IMR-90 (cell line): Measurements from ENCODE around the gene RUNX2. TPM values are rescaled to one million over a fixed set of nuclear protein-coding genes. Genes with fewer than 3 reads are reported as not detected.
A peak's percentile ranks its signal among the peaks of the same experiment; 100 is the strongest.

Source experiments
- ATAC-seq: fragments of 200-7000 bp; cut with Tn5 transposase; 2 replicates; pipeline ENCODE4 v1.9.1; 2020; ENCODE audit warnings: low read depth, mild to moderate bottlenecking, moderate library complexity
- BruUV-seq: library from RNA; stranded (reverse); fragments of 400-500 nt; replicated peaks from 2 replicates; lab custom pipeline; 2021; lab: Mats Ljungman, UMichigan
- CTCF ChIA-PET: fragments of 300-600 bp; formaldehyde crosslinking; extraction: SDS; loops from one replicate; lab custom pipeline; 2021; ENCODE audit warnings: antibody characterized with exemption; lab: Yijun Ruan, JAX
- POLR2A ChIA-PET: fragments of 300-600 bp; sonication (Branson Sonifier 250); formaldehyde crosslinking; loops from one replicate; lab custom pipeline; 2022; ENCODE audit warnings: antibody characterized with exemption; ENCODE audit not compliant: unreplicated experiment; lab: Charles Lee
- DNase-seq: peaks from one replicate; pipeline ENCODE4 v3.0.0; 2013
- H2AFZ ChIP-seq: replicated peaks from 2 replicates; pipeline ENCODE3; 2013; ENCODE audit warnings: low read length, mild to moderate bottlenecking; ENCODE audit not compliant: poor library complexity
- H2AK5ac ChIP-seq: 2 replicates; pipeline ENCODE4 v1.6.1; 2013; ENCODE audit warnings: low read depth, low read length, inconsistent platforms
- H2AK9ac ChIP-seq: replicated peaks from 2 replicates; pipeline ENCODE3; 2013; ENCODE audit warnings: mild to moderate bottlenecking, low read depth, low read length, moderate library complexity; ENCODE audit not compliant: poor library complexity
- H2BK120ac ChIP-seq: 2 replicates; pipeline ENCODE4 v1.6.1; 2013; ENCODE audit warnings: low read depth, low read length, inconsistent platforms
- H2BK15ac ChIP-seq: 3 replicates; pipeline ENCODE4 v1.6.1; 2013; ENCODE audit warnings: low read depth, low read length, inconsistent platforms
- H2BK20ac ChIP-seq: 2 replicates; pipeline ENCODE4 v1.6.1; 2013; ENCODE audit warnings: low read depth, mild to moderate bottlenecking, inconsistent platforms, low read length, moderate library complexity
- H2BK5ac ChIP-seq: 2 replicates; pipeline ENCODE4 v1.6.1; 2013; ENCODE audit warnings: mild to moderate bottlenecking, low read depth, low read length, inconsistent platforms; ENCODE audit not compliant: poor library complexity, severe bottlenecking
- H3K14ac ChIP-seq: replicated peaks from 2 replicates; pipeline ENCODE4 v1.6.1; 2013; ENCODE audit warnings: low read depth, low read length, inconsistent platforms
- H3K18ac ChIP-seq: 2 replicates; pipeline ENCODE4 v1.6.1; 2013; ENCODE audit warnings: low read depth, low read length, control low read depth
- H3K23ac ChIP-seq: 2 replicates; pipeline ENCODE4 v1.6.1; 2013; ENCODE audit warnings: low read depth, low read length, inconsistent platforms
- H3K27ac ChIP-seq: 2 replicates; pipeline ENCODE4 v1.5.1; 2013; ENCODE audit warnings: mild to moderate bottlenecking, control low read depth, low read length; ENCODE audit not compliant: insufficient read depth
- H3K27me3 ChIP-seq: 2 replicates; pipeline ENCODE4 v1.6.1; 2013; ENCODE audit warnings: low read length; ENCODE audit not compliant: control insufficient read depth, insufficient read depth
- H3K36me3 ChIP-seq: 2 replicates; pipeline ENCODE4 v1.6.1; 2013; ENCODE audit warnings: low read length, mixed read lengths; ENCODE audit not compliant: control insufficient read depth, insufficient read depth
- H3K4ac ChIP-seq: 2 replicates; pipeline ENCODE4 v1.6.1; 2013; ENCODE audit warnings: low read depth, low read length, inconsistent platforms
- H3K4me1 ChIP-seq: 2 replicates; pipeline ENCODE4 v1.6.1; 2013; ENCODE audit warnings: low read length, mixed read lengths; ENCODE audit not compliant: control insufficient read depth, insufficient read depth
- H3K4me2 ChIP-seq: 2 replicates; pipeline ENCODE4 v1.6.1; 2013; ENCODE audit warnings: low read depth, mild to moderate bottlenecking, control low read depth, low read length, moderate library complexity
- H3K4me3 ChIP-seq: 2 replicates; pipeline ENCODE4 v1.5.1; 2013; ENCODE audit warnings: low read depth, mild to moderate bottlenecking, control low read depth, low read length, moderate library complexity; ENCODE audit not compliant: insufficient read depth
- H3K56ac ChIP-seq: 2 replicates; pipeline ENCODE4 v1.6.1; 2013; ENCODE audit warnings: low read length, inconsistent platforms; ENCODE audit not compliant: insufficient read depth; ENCODE audit errors: extremely low read depth
- H3K79me1 ChIP-seq, 2 experiments: 2 replicates each; pipeline ENCODE4 v1.6.1; 2013; ENCODE audit warnings: low read length in 2 of 2, inconsistent platforms in 1 of 2, low read depth in 1 of 2
- H3K9ac ChIP-seq: 2 replicates; pipeline ENCODE4 v1.6.1; 2013; ENCODE audit warnings: low read depth, low read length, control low read depth
- H3K9me1 ChIP-seq: 2 replicates; pipeline ENCODE4 v1.6.1; 2013; ENCODE audit warnings: low read length, inconsistent platforms; ENCODE audit not compliant: insufficient read depth
- H3K9me3 ChIP-seq: 2 replicates; pipeline ENCODE4 v1.6.1; 2013; ENCODE audit warnings: low read length; ENCODE audit not compliant: control insufficient read depth, insufficient read depth
- H4K20me1 ChIP-seq: 2 replicates; pipeline ENCODE4 v1.6.1; 2013; ENCODE audit warnings: low read length, inconsistent platforms; ENCODE audit not compliant: insufficient read depth
- H4K5ac ChIP-seq: 2 replicates; pipeline ENCODE4 v1.6.1; 2013; ENCODE audit warnings: mild to moderate bottlenecking, low read depth, low read length, control low read depth
- H4K8ac ChIP-seq, 2 experiments: 2 replicates each; pipeline ENCODE4 v1.6.1; 2013; ENCODE audit warnings: low read depth in 2 of 2, low read length in 2 of 2, control low read depth in 1 of 2, inconsistent platforms in 1 of 2
- H4K91ac ChIP-seq: 2 replicates; pipeline ENCODE4 v1.6.1; 2013; ENCODE audit warnings: low read depth, low read length, inconsistent platforms; ENCODE audit not compliant: insufficient read depth
- BHLHE40 ChIP-seq: fragments of 150-350 bp; IDR thresholded peaks from 2 replicates; pipeline ENCODE4 v1.6.1; 2016; ENCODE audit warnings: mild to moderate bottlenecking, low read depth, low read length
- CEBPB ChIP-seq: IDR thresholded peaks from 2 replicates; pipeline ENCODE4 v1.6.1; 2012; ENCODE audit warnings: low read depth, low read length, improper control_type of control experiment
- CHD1 ChIP-seq: IDR thresholded peaks from 2 replicates; pipeline ENCODE4 v1.6.1; 2012; ENCODE audit warnings: low read depth, low read length, improper control_type of control experiment
- MAFK ChIP-seq: IDR thresholded peaks from 2 replicates; pipeline ENCODE4 v1.6.1; 2012; ENCODE audit warnings: low read depth, low read length, improper control_type of control experiment
- MXI1 ChIP-seq: IDR thresholded peaks from 2 replicates; pipeline ENCODE4 v1.6.1; 2012; ENCODE audit warnings: low read depth, mild to moderate bottlenecking, low read length, moderate library complexity, borderline replicate concordance
- NFE2L2 ChIP-seq: fragments of 150-350 bp; IDR thresholded peaks from 2 replicates; pipeline ENCODE4 v1.6.1; 2016; ENCODE audit warnings: low read depth, mild to moderate bottlenecking, low read length
- RAD21 ChIP-seq: IDR thresholded peaks from 2 replicates; pipeline ENCODE4 v1.6.1; 2012; ENCODE audit warnings: low read length, improper control_type of control experiment
- RCOR1 ChIP-seq: IDR thresholded peaks from 2 replicates; pipeline ENCODE4 v1.6.1; 2012; ENCODE audit warnings: mild to moderate bottlenecking, low read length, improper control_type of control experiment; ENCODE audit not compliant: insufficient replicate concordance
- RFX5 ChIP-seq: IDR thresholded peaks from 2 replicates; pipeline ENCODE4 v1.8.0; 2012; ENCODE audit warnings: low read depth, mild to moderate bottlenecking, low read length, moderate library complexity
- SMC3 ChIP-seq: fragments of 150-350 bp; IDR thresholded peaks from 2 replicates; pipeline ENCODE4 v1.6.1; 2016; ENCODE audit warnings: low read depth, mild to moderate bottlenecking, antibody characterized with exemption, low read length, moderate library complexity
- USF2 ChIP-seq: fragments of 150-350 bp; IDR thresholded peaks from 2 replicates; pipeline ENCODE4 v1.6.1; 2017; ENCODE audit warnings: mild to moderate bottlenecking, antibody characterized with exemption, low read length, low read depth
- WGBS, 2 experiments: methylation state at CpG; one replicate each; pipeline versions ENCODE4 v1.1.5 to v1.1.7; 2013; ENCODE audit warnings: missing lambda C conversion rate in 2 of 2; ENCODE audit not compliant: insufficient read length in 1 of 2; ENCODE audit errors: extremely low coverage in 2 of 2; 5-methylcytosine and 5-hydroxymethylcytosine counted together
- dilution Hi-C: fragments of 300-500 bp; cut with HindIII; formaldehyde crosslinking; loops from one replicate; pipeline ENCODE4 v1.14.3; 2018; ENCODE audit warnings: low sequenced_read_pairs; ENCODE audit not compliant: unreplicated experiment
- in situ Hi-C: fragments of 300-500 bp; cut with MboI; formaldehyde crosslinking; loops from 3 replicates; pipeline ENCODE4 v1.14.3; 2019; ENCODE audit warnings: low sequenced_read_pairs, inconsistent platforms, mixed read lengths
- intact Hi-C: fragments of 100-400 bp; cut with micrococcal nuclease; formaldehyde crosslinking; loops from 2 replicates; pipeline ENCODE4 v1.10.0; 2022
- polyA plus RNA-seq, 3 experiments: library from polyadenylated mRNA; depleted of rRNA; stranded (reverse); fragments of >200 nt; gene quantifications; 2 replicates each; pipeline ENCODE4 v1.2.3, GENCODE V29; 2012; ENCODE audit warnings: low replicate concordance in 1 of 3
- total RNA-seq: library from RNA; depleted of rRNA; stranded (reverse); fragments of >200 nt; gene quantifications from 2 replicates; pipeline ENCODE4 v1.2.3, GENCODE V29; 2012

The RUNX2 gene
- total and polyA plus RNA-seq, 2 of the 4 experiments (the other 2 are of a cell fraction) = 2.3 to 4.7 TPM

GRCh38 chr6:45461486-45461885, 133.4 kb downstream of the RUNX2 start:
- Histone ChIP-seq H2AK5ac (no peak overlapping the region), H3K27ac (no peak overlapping the region), H3K4me2 (no peak overlapping the region), H3K56ac (no peak overlapping the region), H2BK15ac (0 out of 3 replicates have a peak overlapping the region, but pooled peaks have one; percentile 19), H3K18ac (no peak overlapping the region), H3K4ac (no peak overlapping the region; the same call in 1 of the 2 replicates), H3K9ac (no peak overlapping the region), H3K4me1 (peaks cover 3% of the 10 kb centered on the region), H3K9me1 (peaks cover 9% of the 10 kb centered on the region), H2BK20ac (peak overlapping the region; percentile 52; the same call in 1 of the 2 replicates), H4K91ac (no peak overlapping the region), H3K27me3 (no peaks in the 10 kb centered on the region), H4K8ac (no peak overlapping the region), H3K14ac (0 out of 2 replicates have a peak overlapping the region, but pooled peaks have one; percentile 4), H3K9me3 (no peaks in the 10 kb centered on the region), H4K5ac (no peak overlapping the region), H2BK5ac (no peak overlapping the region), H4K20me1 (no peaks in the 10 kb centered on the region), H3K4me3 (no peak overlapping the region), H2BK120ac (no peak overlapping the region; the same call in 1 of the 2 replicates), H2AFZ (no peak overlapping the region), H3K79me1 (peaks cover 4 to 35% of the 10 kb centered on the region in 2 experiments; a peak in 3 of 4 replicates), H3K23ac (no peak overlapping the region), H3K36me3 (no peaks in the 10 kb centered on the region), H2AK9ac (no peak overlapping the region)
- BruUV-seq = no TSS peak
- ChIA-PET CTCF (no interaction called here), POLR2A (no interaction called here)
- no CpG with 5 or more reads among the region's 3 CpGs for WGBS, 2 experiments
- intact Hi-C loops (no loop called here), dilution Hi-C loops (no loop called here), in situ Hi-C loops (no loop called here)
- no peak for TF ChIP-seq CHD1
- TF ChIP-seq RFX5 = no peak
- no peak for TF ChIP-seq CEBPB
- no peak for TF ChIP-seq RAD21
- no peak for TF ChIP-seq MXI1
- no peak for TF ChIP-seq RCOR1
- no peak for TF ChIP-seq USF2
- TF ChIP-seq BHLHE40 = no peak
- TF ChIP-seq MAFK = no peak
- no peak for TF ChIP-seq NFE2L2
- TF ChIP-seq SMC3 = no peak
- ATAC-seq = no peak
- DNase-seq = no peak
